ENCODE data around the gene STK35.

STK35 gene

GRCh38 chr20:2108498-2108897, 6.9 kb downstream of the STK35 start:
- DNase-seq = no peak

GRCh38 chr20:2108987-2109386, 7.4 kb downstream of the STK35 start:
- DNase-seq = peak; percentile 76

GRCh38 chr20:2109425-2110210, 8.0 kb downstream of the STK35 start:
- no peak for DNase-seq

DNA sequence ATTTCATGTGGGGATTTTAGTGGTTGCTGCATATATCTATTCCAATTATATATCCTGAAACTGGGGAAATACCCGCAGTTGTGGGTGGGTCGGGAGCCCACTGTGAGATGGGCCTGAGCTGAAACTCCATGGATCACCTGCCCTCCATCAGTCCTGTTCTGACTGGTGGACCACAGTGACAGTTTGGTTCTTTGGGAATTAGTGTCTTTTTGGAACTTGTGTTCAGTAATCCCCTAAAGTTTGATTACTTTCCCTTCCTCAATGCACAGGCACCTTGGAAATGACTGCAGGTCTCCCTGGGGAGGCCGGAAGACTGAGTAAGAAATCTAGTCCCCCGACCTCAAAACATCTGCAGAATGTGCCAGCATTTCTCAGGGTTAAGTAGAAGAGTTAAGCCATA, 11.3 kb downstream of the STK35 start:
- no peak for DNase-seq

GRCh38 chr20:2114127-2114959, 12.7 kb downstream of the STK35 start:
- no peak for DNase-seq

DNA sequence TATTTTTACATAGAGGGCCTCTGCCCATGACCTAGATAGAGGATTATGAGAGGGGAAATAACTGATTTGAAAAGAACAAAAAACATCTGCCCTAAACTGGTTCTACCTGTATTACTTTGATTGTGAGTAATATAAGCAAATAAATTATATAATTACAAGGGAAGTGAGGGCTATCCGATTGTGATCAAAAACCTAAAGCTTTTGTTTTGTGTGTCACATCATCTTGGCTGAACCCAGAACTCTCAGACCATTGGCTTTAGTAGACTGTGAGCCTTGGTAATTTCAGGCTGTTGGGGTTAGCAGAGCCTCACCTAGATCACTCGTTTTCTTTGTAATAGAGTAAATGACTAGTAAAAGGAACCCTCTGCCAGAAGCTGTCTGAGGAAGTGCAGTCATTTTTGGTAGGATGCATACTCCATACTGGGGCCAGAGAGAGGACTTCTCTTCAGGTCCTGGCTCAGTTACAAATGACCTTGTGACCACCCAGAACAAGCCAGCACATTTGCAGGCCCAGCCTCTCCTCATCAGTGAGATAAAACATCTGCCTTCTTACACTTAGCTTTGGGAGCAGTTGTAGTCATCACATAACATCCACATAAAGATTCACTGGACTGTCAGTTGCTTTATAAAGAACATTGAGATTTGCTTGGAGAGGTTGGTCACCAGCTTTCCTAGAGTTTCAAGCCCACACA, 13.5 kb downstream of the STK35 start:
- DNase-seq = no peak

GRCh38 chr20:2116170-2116940, 14.7 kb downstream of the STK35 start:
- DNase-seq = no peak

GRCh38 chr20:2118783-2119182, 17.2 kb downstream of the STK35 start:
- DNase-seq = no peak

DNA sequence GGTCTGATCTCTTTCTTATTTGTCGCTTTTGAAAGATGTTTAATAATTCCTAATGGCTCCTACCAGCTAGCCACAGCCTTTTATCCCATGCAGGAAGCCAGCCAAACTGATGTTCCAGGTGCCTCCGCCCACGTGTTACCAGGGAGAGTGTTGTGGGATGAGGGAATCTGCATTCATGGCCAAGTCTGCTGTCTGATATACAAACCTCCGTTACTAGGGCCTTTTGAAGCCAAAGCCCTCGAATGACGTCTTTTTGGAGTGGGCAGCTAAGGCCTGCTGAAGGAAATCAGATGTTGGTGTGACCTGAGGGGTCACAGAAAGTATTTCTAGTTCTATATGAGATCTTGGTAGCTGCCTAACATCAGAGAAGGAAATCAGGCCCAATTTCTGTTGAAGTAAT, 21.3 kb downstream of the STK35 start:
- DNase-seq = no peak

- no peak for DNase-seq
Observed at GRCh38 chr20:2123720-2124119, 22.1 kb downstream of the STK35 start.

- no peak for DNase-seq
Observed at GRCh38 chr20:2124564-2125213, 23.1 kb downstream of the STK35 start.

DNA sequence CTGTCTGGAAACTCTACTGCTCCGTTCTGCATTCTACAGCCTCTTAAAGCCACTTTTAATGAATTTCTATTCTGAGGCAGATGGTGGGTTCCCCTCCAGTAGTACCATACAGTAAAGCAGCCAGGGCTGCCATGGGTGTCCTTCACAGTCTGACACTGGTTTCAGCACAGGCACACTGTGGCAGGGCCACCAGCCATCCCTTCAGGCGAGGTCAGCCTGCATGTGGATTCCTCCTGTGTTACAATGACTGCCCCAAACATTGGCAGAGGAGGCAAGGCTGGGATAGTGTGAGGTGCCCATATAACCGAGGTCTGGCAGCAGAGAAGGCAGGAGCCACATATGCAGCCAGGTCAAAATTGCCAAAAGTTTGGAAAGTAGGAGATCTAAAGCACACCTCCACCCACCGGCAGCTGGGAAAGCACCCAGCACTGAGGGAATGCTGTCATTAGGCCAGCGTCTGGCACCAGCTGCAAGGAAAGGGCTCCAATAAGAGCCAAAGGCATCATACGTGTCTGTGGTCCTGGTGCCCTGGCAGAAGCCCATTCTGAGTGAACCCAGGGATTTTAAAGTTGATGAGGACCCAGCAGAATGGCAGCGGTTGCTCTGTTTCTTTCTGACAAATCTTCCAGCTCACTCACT, 24.0 kb downstream of the STK35 start:
- no peak for DNase-seq

DNA sequence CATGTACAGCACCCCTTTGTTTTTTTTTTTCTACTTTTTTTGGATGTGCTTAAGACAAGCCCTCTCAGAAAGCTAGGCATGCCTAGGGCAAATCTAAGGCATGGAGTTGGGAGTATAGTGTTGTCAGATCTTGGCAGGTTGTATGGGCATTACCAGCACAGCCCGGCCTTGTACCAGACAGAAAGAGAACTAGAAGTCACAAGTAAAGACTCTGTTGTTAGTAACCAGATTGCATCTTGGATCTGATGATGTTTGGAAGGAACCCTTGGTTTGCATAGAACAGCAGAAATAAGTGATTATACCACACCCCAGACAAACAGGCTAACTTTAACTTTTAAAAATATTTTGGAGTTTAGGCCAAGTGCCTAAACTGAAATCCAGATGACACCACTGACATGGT, 25.6 kb downstream of the STK35 start:
- no peak for DNase-seq

GRCh38 chr20:2128542-2128941, 26.9 kb downstream of the STK35 start:
- no peak for DNase-seq

DNA sequence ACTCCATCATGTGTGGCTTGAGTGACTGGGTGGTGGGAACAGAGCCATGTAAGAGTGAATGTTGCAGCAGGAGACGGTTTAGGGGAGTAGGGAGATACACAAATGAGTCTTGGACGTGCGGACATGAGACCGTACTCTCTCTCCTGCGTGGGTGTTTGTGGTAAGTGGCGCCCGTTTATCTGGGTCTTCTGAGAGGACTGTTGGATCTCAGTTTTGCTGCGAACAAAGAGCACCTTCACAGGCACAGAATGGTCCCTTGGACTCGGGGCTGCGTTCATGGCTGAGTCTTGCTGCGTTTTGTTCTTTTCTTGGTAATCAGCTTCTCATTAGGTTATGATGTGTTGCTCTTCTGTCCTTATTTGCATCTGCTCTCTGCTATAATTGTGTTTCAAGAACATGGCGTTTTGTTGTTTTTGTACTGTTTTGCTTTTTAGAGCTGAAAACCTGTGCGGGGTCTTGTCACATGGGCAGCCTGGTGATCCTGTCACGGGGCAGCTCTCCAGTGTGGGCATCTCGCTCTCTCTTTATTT, 28.5 kb downstream of the STK35 start:
- no peak for DNase-seq

DNA sequence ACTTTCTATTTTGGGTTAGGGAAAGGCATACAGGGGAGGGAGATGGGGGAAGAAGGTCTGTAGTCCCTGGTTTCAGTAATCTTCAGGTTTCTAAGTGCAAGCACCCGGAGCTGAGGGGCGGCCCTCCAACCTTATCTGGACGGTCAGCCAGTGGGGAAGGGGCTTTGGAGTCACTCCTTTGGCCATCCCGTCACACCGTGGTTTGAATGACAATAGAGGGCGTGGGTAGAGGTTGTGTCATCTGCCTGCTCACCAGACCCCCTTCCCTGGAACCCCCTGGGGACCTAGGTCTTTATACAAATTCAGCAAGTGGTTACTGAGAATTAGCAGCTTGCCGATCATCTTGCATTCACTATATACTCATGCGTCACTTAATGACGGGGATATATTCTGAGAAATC, 29.1 kb downstream of the STK35 start:
- no peak for DNase-seq

DNA sequence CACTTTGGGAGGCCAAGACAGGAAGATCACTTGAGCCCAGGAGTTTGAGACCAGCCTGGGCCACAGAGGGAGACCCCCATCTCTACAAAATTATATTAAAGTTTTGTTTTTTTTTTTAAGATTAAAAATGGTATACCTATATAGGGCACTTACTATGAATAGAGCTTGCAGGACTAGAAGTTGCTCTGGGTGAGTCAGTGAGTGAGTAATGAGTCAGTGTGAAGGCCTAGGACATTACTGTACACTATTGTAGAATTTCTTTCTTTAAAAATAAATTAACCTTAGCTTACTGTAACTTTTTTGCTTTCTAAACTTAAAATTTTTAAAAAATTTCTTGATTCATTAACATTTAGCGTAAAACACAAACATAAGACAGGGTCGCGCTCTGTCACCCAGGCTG, 29.7 kb downstream of the STK35 start:
- peak; percentile 69 for DNase-seq

DNA sequence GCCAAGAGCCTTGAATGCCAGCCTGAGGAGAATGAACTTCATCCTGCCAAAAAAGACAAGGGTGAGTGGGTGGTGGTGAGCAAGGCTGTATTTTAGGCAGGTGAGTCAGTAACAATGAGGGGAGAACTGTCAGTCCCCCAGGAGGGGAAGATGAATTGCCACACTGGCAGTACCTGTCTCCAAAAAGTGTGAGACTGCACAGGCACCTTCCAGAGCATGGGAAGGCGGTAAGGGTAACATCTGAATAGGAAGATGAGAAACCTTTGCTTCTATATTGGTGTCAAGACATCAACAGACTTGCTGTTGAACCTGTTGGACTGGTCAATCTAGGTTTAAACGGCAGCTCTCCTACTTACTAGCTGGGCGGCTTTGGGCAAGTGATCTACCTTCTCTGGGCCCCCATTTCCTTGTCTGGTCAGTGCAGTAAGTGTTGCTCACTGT, 30.9 kb downstream of the STK35 start:
- DNase-seq = no peak

DNA sequence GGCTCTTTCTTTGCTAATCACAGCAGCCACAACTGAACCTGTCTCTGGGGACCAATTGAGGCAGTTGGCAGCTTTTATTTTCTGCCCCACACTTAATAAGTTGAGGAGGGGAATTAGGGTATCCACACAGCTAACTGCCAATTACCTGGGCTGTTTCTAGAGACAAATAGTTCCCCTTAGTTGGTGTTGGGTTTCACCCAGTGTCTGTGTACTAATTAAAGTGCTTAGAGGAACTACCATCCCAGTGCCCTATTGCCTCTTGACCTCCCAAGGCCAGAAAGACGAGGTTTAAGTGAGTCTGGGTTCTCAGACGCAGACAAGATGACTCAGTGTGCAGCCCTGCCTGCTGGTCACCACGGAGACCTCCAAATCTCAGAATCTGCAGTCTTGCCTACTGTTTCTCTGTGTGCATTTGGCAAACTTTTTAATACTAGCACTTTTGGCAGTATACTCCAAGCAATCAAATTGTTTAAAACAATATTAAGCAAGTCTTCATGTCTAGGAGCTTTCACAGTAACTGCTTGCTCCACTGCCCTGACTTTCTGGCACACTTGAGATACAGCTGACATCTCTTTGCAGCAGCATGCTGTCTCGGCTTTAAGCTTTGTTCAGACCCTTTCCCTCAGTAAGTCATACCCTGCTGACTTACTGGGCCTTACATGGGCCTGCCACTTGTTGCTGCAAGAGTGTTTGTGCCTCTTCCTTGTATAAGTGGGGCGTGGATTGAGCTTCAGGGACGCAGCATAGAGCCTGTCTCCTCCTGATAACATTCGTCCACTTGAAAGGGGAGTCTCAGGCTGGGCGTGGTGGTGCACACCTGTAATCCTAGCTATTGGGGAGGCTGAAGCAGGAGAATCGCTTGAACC, 31.9 kb downstream of the STK35 start:
- peak; percentile 64 for DNase-seq

DNA sequence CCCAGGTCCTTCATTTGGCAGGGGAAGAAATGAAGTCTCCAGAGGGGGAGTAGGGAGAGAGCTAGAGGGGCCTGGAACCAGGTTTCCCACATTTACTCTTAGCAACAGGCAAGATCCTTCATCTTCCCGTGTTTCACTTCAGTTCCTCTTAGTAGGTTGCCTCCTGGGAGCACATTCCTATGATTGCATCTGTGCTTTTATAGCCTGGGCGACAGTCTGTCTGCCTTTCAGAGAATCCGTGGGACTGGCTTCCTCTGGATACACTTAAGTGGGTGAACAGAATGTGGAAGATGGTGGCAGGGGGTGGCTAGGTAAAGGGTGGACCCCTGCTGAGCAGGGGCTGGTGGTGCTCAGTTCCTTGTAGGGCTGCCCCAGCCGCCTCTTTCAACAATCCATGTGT, 33.4 kb downstream of the STK35 start:
- peak; percentile 30 for DNase-seq

All from fibroblast of skin of right quadriceps (primary cell).